ENCODE measurements around the gene TMEM130.

The TMEM130 gene

GRCh38 chr7:98841179-98841997, 28.4 kb downstream of the TMEM130 start:
- peak; percentile 42 for DNase-seq (ENCODE audit: low read depth)

DNA sequence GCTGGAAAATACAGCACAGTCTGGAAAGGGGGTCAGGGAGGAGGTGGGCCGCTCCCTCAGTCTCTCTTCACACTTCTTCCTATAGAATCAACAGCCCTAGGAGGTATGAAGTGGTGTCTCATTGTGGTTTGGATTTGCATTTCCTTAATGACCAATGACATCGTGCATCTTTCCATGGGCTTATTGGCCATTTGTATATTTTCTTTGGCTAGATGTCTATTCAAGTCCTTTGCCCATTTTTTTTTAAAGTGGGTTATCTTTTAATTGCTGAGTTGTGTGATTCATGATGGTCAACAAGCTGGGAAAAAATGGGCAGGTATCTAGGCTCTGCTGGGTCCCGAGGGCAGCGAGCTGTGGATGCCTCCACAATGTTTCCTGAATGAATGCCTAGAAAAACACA, 29.1 kb downstream of the TMEM130 start:
- no peak for DNase-seq (ENCODE audit: low read depth)

- no peak for DNase-seq (ENCODE audit: low read depth)
These were observed 29.7 kb downstream of the TMEM130 start for GRCh38 chr7:98840096-98840495.

DNA sequence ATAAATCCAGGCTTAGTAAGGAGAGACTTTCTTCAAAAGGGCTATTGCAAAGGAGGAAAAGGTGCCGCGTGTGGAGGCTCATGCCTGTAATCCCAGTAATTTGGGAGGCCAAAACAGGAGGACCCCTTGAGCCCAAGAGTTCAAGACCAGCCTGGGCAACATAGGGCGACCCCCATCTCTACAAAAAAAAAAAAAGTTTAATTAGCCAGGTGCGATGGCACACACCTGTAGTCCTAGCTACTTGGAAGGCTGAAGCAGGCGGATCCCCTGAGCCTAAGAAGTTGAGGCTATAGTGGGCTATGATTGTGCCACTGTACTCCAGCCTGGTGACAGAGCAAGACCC, 32.2 kb downstream of the TMEM130 start:
- DNase-seq (ENCODE audit: low read depth): no peak

- DNase-seq (ENCODE audit: low read depth): no peak
These were observed 32.8 kb downstream of the TMEM130 start for GRCh38 chr7:98836811-98837629.

GRCh38 chr7:98834949-98835348, 34.9 kb downstream of the TMEM130 start:
- no peak for DNase-seq (ENCODE audit: low read depth)

DNA sequence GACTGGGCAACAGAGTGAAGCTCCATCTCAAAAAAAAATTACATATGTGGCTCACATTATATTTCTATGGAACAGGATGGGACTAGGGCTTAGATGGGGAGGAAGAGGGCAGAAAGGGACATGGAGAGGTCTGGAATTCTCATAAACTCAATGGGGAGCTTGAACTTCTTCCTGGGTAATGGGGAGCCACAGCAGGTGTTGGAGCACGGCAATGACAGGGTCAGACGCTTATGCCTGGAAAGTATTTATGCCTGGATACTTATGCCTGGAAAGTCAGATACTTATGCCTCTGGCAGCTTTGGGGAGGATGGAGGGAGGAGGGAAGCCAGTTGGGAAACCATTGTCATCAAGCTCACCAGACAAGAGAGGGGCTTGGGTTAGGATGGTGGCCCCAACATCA, 36.8 kb downstream of the TMEM130 start:
- DNase-seq (ENCODE audit: low read depth): no peak

DNA sequence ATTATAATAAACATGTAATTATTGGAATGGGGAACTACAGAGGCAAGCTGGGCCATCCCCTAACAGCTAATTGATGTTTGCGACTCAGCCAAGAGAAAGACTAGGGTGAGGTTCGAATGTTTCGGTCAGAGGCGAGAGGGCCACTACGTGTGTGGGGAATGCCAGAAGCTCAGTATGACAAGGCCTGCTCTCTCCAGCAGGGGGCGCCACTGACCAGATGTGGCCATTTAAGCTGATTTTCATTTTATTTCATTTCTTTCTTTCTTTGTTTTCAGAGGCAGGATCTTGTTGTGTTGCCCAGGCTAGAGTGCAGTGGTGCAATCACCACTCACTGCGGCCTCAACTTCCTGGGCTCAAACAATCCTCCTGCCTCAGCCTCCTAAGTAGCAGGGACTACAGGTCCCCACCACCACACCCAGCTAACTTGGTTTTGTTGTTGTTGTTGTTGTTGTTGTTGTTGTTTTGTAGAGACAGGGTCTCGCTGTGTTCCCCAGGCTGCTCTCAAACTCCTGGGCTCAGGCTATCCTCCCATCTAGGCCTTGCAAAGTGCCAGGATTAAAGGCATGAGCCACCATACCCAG, 38.1 kb downstream of the TMEM130 start:
- no peak for DNase-seq (ENCODE audit: low read depth)

DNA sequence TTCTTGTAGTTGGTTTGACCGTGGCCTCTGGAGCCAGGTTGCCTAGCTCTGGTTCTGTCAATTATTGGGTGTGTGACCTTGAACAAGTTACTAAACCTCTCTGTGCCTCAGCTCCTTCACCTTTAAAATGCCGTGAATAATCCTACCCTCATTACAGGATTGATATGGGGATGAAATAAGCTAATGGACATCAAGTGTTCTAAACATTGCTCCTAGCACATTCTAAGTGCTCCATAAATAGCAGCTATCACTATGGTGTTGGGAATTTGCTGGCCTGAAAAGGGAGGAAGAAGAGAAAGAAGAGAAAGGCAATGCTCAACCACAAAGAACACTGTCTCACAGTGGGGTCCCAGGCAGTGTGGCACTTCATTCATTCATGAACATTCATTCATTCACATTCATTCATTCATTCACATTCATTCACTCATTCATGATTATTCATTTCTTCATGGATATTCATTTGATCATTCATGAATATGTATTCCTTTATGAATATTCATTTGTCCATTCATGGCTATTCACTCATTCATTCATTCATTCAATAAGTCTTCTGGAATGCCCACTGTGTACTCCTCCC, 38.8 kb downstream of the TMEM130 start:
- no peak for DNase-seq (ENCODE audit: low read depth)

DNA sequence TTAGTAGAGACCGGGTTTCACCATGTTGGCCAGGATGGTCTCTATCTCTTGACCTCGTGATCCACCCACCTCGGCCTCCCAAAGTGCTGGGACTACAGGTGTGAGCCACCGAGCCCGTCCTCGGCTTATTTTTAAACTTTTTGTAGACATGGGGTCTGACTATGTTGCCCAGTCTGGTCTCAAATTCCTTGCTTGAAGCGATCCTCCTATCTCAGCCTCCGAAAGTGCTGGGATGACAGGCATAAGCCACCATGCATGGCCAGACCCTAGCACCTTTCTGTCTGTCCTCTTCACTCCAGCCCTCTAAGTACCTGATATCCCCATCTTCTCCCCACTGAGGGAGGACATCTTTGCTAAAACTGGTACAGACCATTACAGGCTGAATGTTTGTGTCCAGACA, 41.4 kb downstream of the TMEM130 start:
- DNase-seq (ENCODE audit: low read depth): no peak

DNA sequence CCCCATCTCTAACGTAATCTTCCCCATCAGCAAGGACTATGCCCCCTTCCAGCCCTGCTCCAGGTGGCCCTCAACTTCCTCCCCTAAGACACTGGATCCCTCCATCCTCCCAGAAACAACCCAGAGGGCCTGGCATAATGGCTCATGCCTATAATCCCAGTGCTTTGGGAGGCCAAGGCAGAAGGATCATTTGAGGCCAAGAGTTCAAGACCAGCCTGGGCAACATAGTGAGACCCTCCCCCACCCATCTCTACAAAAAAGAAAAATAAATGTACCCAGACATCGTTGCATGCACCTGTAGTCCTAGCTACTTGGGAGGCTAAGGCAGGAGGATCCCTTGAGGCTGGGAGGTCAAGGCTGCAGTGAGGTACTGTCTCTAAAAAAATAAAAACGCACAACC, 42.6 kb downstream of the TMEM130 start:
- DNase-seq (ENCODE audit: low read depth): no peak

- DNase-seq (ENCODE audit: low read depth): no peak
These were observed 43.0 kb downstream of the TMEM130 start for GRCh38 chr7:98826811-98827231.

DNA sequence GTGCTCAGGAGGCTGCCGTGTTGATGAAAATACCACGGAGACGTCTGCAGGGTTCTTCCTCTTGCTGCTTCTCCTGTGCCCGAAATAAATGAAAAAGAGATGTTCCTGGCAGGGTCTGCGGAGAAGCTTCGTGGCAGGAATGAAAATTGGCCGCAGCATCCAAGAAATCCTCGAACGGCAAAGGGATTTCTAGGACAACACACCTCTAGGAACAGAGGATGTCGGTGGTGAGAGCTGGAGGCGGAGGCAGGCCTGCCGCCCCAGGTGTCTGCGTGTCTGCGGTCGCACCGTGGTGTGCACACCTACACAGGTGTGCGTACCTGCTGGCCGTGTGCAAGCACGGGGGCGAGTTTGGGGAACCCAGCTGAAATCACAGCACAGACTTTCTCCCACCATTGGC, 43.4 kb downstream of the TMEM130 start:
- DNase-seq (ENCODE audit: low read depth): no peak

GRCh38 chr7:98823226-98823625, 46.6 kb downstream of the TMEM130 start:
- DNase-seq (ENCODE audit: low read depth): no peak

- no peak for DNase-seq (ENCODE audit: low read depth)
These were observed 48.5 kb downstream of the TMEM130 start for GRCh38 chr7:98821348-98821747.

- no peak for DNase-seq (ENCODE audit: low read depth)
These were observed 52.7 kb downstream of the TMEM130 start for GRCh38 chr7:98816967-98817710.

- no peak for DNase-seq (ENCODE audit: low read depth)
These were observed 53.6 kb downstream of the TMEM130 start for GRCh38 chr7:98816241-98816640.

DNA sequence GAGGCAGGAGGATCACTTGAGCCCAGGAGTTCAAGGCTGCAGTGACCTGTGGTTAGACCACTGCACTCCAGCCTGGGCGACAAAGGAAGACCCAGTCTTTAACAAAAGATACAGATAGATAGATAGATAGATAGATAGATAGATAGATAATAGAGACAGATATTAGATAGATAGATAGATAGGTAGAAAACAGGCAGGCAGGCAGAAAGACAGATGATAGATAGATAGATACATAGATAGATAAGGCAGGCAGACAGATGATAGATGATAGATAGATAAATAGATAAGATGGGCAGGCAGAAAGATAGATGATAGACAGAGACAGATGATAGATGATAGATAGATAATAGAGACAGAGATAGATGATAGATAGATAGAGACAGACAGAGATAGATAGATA, 54.5 kb downstream of the TMEM130 start:
- no peak for DNase-seq (ENCODE audit: low read depth)

DNA sequence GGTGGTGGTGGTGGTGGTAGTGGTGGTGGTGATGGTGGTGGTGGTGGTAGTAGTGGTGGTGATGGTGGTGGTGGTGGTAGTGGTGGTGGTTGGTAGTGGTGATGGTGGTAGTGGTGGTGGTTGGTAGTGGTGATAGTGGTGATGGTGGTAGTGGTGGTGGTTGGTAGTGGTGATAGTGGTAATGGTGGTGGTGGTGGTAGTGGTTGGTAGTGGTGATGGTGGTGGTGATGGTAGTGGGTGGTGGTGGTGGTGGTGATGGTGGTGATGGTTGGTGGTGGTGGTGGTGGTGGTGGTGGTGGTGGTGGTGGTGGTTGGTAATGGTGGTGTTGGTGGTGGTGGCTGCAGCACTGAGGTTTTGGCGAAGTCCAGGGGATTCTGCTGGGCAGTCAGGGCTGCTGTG, 58.5 kb downstream of the TMEM130 start:
- DNase-seq (ENCODE audit: low read depth): no peak

GRCh38 chr7:98810153-98810802, 59.5 kb downstream of the TMEM130 start:
- no peak for DNase-seq (ENCODE audit: low read depth)

DNA sequence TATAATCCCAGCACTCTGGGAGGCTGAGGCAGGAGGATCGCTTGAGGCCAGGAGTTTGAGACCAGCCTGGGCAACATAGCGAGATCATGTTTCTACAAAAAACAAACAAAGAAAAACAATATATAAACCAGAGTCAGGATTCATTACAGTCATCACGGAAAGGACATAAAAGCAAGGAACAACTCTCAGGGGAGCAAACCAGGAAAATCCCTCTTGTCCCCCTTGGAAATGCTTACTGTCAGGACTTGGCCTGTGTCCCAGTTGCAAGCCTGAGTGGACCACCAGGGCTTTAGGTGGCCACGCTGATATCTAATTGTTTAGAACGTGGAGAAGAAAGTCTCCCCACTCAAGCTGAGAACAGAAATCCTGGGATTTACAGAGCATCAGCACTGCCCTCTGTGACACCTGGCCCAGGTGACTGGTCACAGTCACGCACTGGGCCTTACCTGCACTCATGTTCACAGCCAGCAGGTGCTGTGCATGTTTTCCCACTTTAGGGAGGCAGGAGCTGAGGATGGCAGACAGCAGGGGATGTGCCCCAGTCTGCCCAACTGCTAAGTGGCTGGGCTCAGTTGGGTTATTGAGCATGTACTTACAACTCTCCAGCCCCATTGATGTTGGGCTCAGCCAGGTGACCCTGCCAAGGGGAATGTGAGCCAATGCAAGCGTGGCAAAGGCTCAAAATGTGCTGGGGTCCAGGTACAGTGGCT, 60.9 kb downstream of the TMEM130 start:
- DNase-seq (ENCODE audit: low read depth): no peak
